Body of pancreas (tissue), 4 donors: ENCODE results near the gene NIT1.

Source experiments
- POLR2A ChIP-seq, 3 donors: fragments of 450-650 bp; IDR thresholded peaks; one replicate each; pipeline ENCODE4 v1.6.1; 2016; ENCODE audit warnings: antibody characterized with exemption in 3 of 3, mild to moderate bottlenecking in 2 of 3
- TF ChIP-seq, protein P1 (sequence below), 7 experiments: fragments of 450-650 bp in 4 of 7; fragments of 200-600 bp in 3 of 7; sonication (generic) in 3 of 7; IDR thresholded peaks; one replicate each; pipeline ENCODE4 v1.5.1; 2016 to 2019; ENCODE audit warnings: antibody characterized with exemption in 7 of 7

DNA sequence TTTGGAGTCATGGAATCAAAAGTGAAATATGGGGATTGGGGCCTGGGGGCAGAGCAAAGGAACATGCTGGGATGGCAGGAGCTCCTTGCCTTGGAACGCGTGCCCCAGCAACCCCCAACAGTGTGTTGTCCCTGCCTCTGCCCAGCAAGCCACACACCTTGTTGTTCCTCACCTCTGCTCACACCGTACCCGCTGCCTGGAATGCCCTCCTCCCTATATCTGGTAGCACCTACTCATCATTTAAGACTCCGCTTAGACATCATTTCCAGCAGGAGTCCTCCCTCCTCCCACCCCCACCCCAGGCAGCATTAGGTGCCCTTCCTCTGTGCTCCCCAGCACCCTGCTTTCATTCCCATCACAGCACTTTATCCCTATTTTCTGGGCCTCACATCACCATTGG, 36.4 kb upstream of the NIT1 start:
- TF ChIP-seq, protein P1, sequence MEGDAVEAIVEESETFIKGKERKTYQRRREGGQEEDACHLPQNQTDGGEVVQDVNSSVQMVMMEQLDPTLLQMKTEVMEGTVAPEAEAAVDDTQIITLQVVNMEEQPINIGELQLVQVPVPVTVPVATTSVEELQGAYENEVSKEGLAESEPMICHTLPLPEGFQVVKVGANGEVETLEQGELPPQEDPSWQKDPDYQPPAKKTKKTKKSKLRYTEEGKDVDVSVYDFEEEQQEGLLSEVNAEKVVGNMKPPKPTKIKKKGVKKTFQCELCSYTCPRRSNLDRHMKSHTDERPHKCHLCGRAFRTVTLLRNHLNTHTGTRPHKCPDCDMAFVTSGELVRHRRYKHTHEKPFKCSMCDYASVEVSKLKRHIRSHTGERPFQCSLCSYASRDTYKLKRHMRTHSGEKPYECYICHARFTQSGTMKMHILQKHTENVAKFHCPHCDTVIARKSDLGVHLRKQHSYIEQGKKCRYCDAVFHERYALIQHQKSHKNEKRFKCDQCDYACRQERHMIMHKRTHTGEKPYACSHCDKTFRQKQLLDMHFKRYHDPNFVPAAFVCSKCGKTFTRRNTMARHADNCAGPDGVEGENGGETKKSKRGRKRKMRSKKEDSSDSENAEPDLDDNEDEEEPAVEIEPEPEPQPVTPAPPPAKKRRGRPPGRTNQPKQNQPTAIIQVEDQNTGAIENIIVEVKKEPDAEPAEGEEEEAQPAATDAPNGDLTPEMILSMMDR (IDR thresholded peaks at IDR 0.05), result no peak
- no peak for TF ChIP-seq POLR2A (IDR thresholded peaks at IDR 0.05)
